Loucy (cell line): ENCODE data around the gene TPRG1L.

ENCODE experiments used
- CTCF ChIP-seq: fragments of 200-600 bp; sonication (generic); conservative IDR thresholded peaks from 2 replicates; pipeline ENCODE4 v1.5.1; 2014; ENCODE audit warnings: mild to moderate bottlenecking, antibody characterized with exemption, low read length
- EZH2phosphoT487 ChIP-seq: fragments of 200-600 bp; IDR thresholded peaks from 2 replicates; pipeline ENCODE4 v1.6.1; 2018; ENCODE audit warnings: antibody characterized with exemption, mild to moderate bottlenecking, moderate library complexity, borderline replicate concordance

- TF ChIP-seq CTCF (no peak), EZH2phosphoT487 (no peak)
These were observed 28.9 kb upstream of the TPRG1L start for GRCh38 chr1:3595949-3596348.
